IPS-NIHi7 (cell line): Measurements from ENCODE around the gene NEU4.
"Not testable (repeated sequence)": the region's sequence is repeated elsewhere in the genome, so short reads cannot be mapped to it uniquely, and the experiment has no call there.

Experiments used
- DNase-seq: peaks from one replicate; pipeline ENCODE4 v3.0.0; 2012; ENCODE audit warnings: mixed read lengths; ENCODE audit errors: extremely low spot score

The NEU4 gene

GRCh38 chr2:241798631-241799521 is 10.1 kb upstream of the NEU4 start:
- no peak for DNase-seq

- DNase-seq = no peak
Observed at GRCh38 chr2:241799522-241800197, 9.3 kb upstream of the NEU4 start.

- DNase-seq = not testable (repeated sequence)
Observed at GRCh38 chr2:241800198-241800903, 8.6 kb upstream of the NEU4 start.

- DNase-seq = peak; percentile 74
Observed at GRCh38 chr2:241801611-241802420, 7.2 kb upstream of the NEU4 start.

- DNase-seq = peak; percentile 10
Observed at GRCh38 chr2:241802421-241803318, 6.3 kb upstream of the NEU4 start.

GRCh38 chr2:241803387-241804325 is 5.3 kb upstream of the NEU4 start:
- peak; percentile 46 for DNase-seq

GRCh38 chr2:241804326-241805229 is 4.4 kb upstream of the NEU4 start:
- peak; percentile 31 for DNase-seq

GRCh38 chr2:241806217-241806616 is 2.8 kb upstream of the NEU4 start:
- not testable (repeated sequence) for DNase-seq

- DNase-seq = peak; percentile 36
Observed at GRCh38 chr2:241808051-241808720, 807 bp upstream of the NEU4 start.

- DNase-seq = peak; percentile 10
Observed at GRCh38 chr2:241809383-241810306, 652 bp downstream of the NEU4 start.

GRCh38 chr2:241810307-241811200 is 1.6 kb downstream of the NEU4 start:
- peak; percentile 9 for DNase-seq

GRCh38 chr2:241811201-241811951 is 2.4 kb downstream of the NEU4 start:
- DNase-seq = peak; percentile 8

- no peak for DNase-seq
Observed at GRCh38 chr2:241811952-241812729, 3.1 kb downstream of the NEU4 start.
